Loucy (cell line): ENCODE data around the gene DIP2B.

Experiments used
- H2AFZ ChIP-seq: fragments of 200-600 bp; sonication (generic); 2 replicates; pipeline ENCODE4 v1.6.0; 2016; ENCODE audit warnings: antibody characterized with exemption, mild to moderate bottlenecking, low read length, moderate library complexity
- H3F3A ChIP-seq: fragments of 200-600 bp; 2 replicates; pipeline ENCODE4 v1.6.0; 2016; ENCODE audit warnings: antibody characterized with exemption, low read depth, mild to moderate bottlenecking
- H3K27me3 ChIP-seq: fragments of 200-600 bp; sonication (generic); 2 replicates; pipeline ENCODE4 v1.6.1; 2014; ENCODE audit warnings: low read length, mild to moderate bottlenecking; ENCODE audit not compliant: insufficient read depth, poor library complexity, severe bottlenecking
- H3K36me3 ChIP-seq: fragments of 200-600 bp; sonication (generic); 2 replicates; pipeline ENCODE4 v1.6.1; 2016; ENCODE audit warnings: low read length; ENCODE audit not compliant: insufficient read depth
- H3K4me1 ChIP-seq: fragments of 200-600 bp; sonication (generic); 2 replicates; pipeline ENCODE4 v1.5.1; 2014; ENCODE audit warnings: low read length, mild to moderate bottlenecking; ENCODE audit not compliant: insufficient read depth, poor library complexity, severe bottlenecking
- H3K4me2 ChIP-seq: fragments of 200-600 bp; sonication (generic); 2 replicates; pipeline ENCODE4 v1.6.0; 2014; ENCODE audit warnings: antibody characterized with exemption, low read length, low read depth, mild to moderate bottlenecking; ENCODE audit not compliant: poor library complexity, severe bottlenecking
- H3K4me3 ChIP-seq: fragments of 200-600 bp; sonication (generic); 2 replicates; pipeline ENCODE4 v1.5.1; 2014; ENCODE audit warnings: low read length, mild to moderate bottlenecking, mixed read lengths; ENCODE audit not compliant: poor library complexity, severe bottlenecking
- H3K79me2 ChIP-seq: fragments of 200-600 bp; sonication (generic); 2 replicates; pipeline ENCODE4 v1.6.1; 2014; ENCODE audit warnings: low read length; ENCODE audit not compliant: insufficient read depth
- H3K9ac ChIP-seq: fragments of 200-600 bp; sonication (generic); 2 replicates; pipeline ENCODE4 v1.6.0; 2014; ENCODE audit warnings: mild to moderate bottlenecking, low read depth, low read length, moderate library complexity; ENCODE audit not compliant: poor library complexity, severe bottlenecking
- H3K9me2 ChIP-seq: fragments of 200-600 bp; sonication (generic); replicated peaks from 2 replicates; pipeline ENCODE4 v1.6.1; 2016; ENCODE audit warnings: low read depth, low read length, mixed read lengths
- H3K9me3 ChIP-seq: fragments of 200-600 bp; sonication (generic); 2 replicates; pipeline ENCODE4 v1.6.1; 2014; ENCODE audit warnings: mild to moderate bottlenecking, antibody characterized with exemption, low read length, low read depth; ENCODE audit not compliant: insufficient read depth
- H4K20me1 ChIP-seq: fragments of 200-600 bp; sonication (generic); 2 replicates; pipeline ENCODE4 v1.6.0; 2014; ENCODE audit warnings: antibody characterized with exemption, low read length, mild to moderate bottlenecking; ENCODE audit not compliant: insufficient read depth, poor library complexity, severe bottlenecking
- CTCF ChIP-seq: fragments of 200-600 bp; sonication (generic); conservative IDR thresholded peaks from 2 replicates; pipeline ENCODE4 v1.5.1; 2014; ENCODE audit warnings: mild to moderate bottlenecking, antibody characterized with exemption, low read length
- EZH2phosphoT487 ChIP-seq: fragments of 200-600 bp; IDR thresholded peaks from 2 replicates; pipeline ENCODE4 v1.6.1; 2018; ENCODE audit warnings: antibody characterized with exemption, mild to moderate bottlenecking, moderate library complexity, borderline replicate concordance

Gene DIP2B

GRCh38 chr12:50524621-50525020, 19.8 kb downstream of the DIP2B start:
- peaks cover 94% of the 10 kb centered on the region for H3K79me2 ChIP-seq
- H3K4me1 ChIP-seq = peaks cover 17% of the 10 kb centered on the region
- no peak for TF ChIP-seq CTCF
- no peak for TF ChIP-seq EZH2phosphoT487

GRCh38 chr12:50525422-50525821, 20.6 kb downstream of the DIP2B start:
- peaks cover 27% of the 10 kb centered on the region for H4K20me1 ChIP-seq
- no peak overlapping the region for H3K9ac ChIP-seq
- H3K79me2 ChIP-seq = peaks cover 92% of the 10 kb centered on the region
- no peak overlapping the region for H3K4me3 ChIP-seq
- H3K27me3 ChIP-seq = no peaks in the 10 kb centered on the region
- H3K4me1 ChIP-seq = peaks cover 17% of the 10 kb centered on the region
- peaks cover 23% of the 10 kb centered on the region; the same call in 1 of the 2 replicates for H3K36me3 ChIP-seq
- H3F3A ChIP-seq = no peaks in the 10 kb centered on the region
- H3K9me3 ChIP-seq = no peaks in the 10 kb centered on the region
- H2AFZ ChIP-seq = no peak overlapping the region
- TF ChIP-seq CTCF (no peak), EZH2phosphoT487 (no peak)
- H3K9me2 ChIP-seq = no peaks in the 10 kb centered on the region
- H3K4me2 ChIP-seq = no peak overlapping the region

More at GRCh38 chr12:50524621-50525020, 19.8 kb downstream of the DIP2B start:
- no peak overlapping the region for H2AFZ ChIP-seq
- no peaks in the 10 kb centered on the region for H3K9me2 ChIP-seq
- H4K20me1 ChIP-seq = peaks cover 28% of the 10 kb centered on the region
- no peaks in the 10 kb centered on the region for H3K27me3 ChIP-seq
- no peak overlapping the region for H3K9ac ChIP-seq
- no peaks in the 10 kb centered on the region for H3K9me3 ChIP-seq
- H3K36me3 ChIP-seq = peaks cover 23% of the 10 kb centered on the region; the same call in 1 of the 2 replicates
- H3F3A ChIP-seq = no peaks in the 10 kb centered on the region
- no peak overlapping the region for H3K4me3 ChIP-seq
- H3K4me2 ChIP-seq = no peak overlapping the region

GRCh38 chr12:50527359-50527726, 22.6 kb downstream of the DIP2B start:
- Histone ChIP-seq H3K9me3 (no peaks in the 10 kb centered on the region), H3K4me2 (no peak overlapping the region), H4K20me1 (peaks cover 31% of the 10 kb centered on the region), H3K79me2 (peaks cover 90% of the 10 kb centered on the region), H3K27me3 (no peaks in the 10 kb centered on the region), H3K36me3 (peaks cover 20% of the 10 kb centered on the region; the same call in 1 of the 2 replicates), H2AFZ (no peak overlapping the region), H3K4me1 (peaks cover 28% of the 10 kb centered on the region), H3F3A (0 out of 2 replicates have a peak, but pooled peaks cover 1% of the 10 kb centered on the region), H3K4me3 (no peak overlapping the region), H3K9me2 (no peaks in the 10 kb centered on the region), H3K9ac (no peak overlapping the region)
- no peak for TF ChIP-seq EZH2phosphoT487
- no peak for TF ChIP-seq CTCF
